K562 (cell line): ENCODE data around the gene USP15. TPM values are rescaled to one million over a fixed set of nuclear protein-coding genes. Genes with fewer than 3 reads are reported as not detected.

ENCODE experiments used
- CHD4 ChIP-seq: fragments of 200-600 bp; sonication (generic); IDR thresholded peaks from 3 replicates; pipeline ENCODE4 v1.6.1; 2012; ENCODE audit warnings: low read depth, mild to moderate bottlenecking, mixed read lengths, low read length, inconsistent platforms; ENCODE audit not compliant: insufficient read depth, insufficient replicate concordance, poor library complexity, severe bottlenecking
- EP400 ChIP-seq: fragments of 450-650 bp; IDR thresholded peaks from 2 replicates; pipeline ENCODE4 v1.6.1; 2017; ENCODE audit warnings: antibody characterized with exemption, mild to moderate bottlenecking, moderate library complexity
- ETS2 ChIP-seq: IDR thresholded peaks from 2 replicates; pipeline ENCODE4 v1.6.1; 2016; ENCODE audit warnings: borderline replicate concordance, missing genetic modification characterization, mild to moderate bottlenecking, moderate library complexity, missing compliant biosample characterization; ENCODE audit not compliant: poor library complexity, severe bottlenecking
- FOXA1 ChIP-seq: fragments of 450-650 bp; IDR thresholded peaks from 2 replicates; pipeline ENCODE4 v1.6.1; 2016; ENCODE audit warnings: mild to moderate bottlenecking, borderline replicate concordance
- FOXM1 ChIP-seq, 2 experiments: fragments of 450-650 bp in 1 of 2; sonication (generic) in 1 of 2; formaldehyde crosslinking in 1 of 2; IDR thresholded peaks; 2 replicates each; pipeline versions ENCODE4 v1.6.1 to v1.9.0; 2017 to 2022; ENCODE audit warnings: low read depth in 2 of 2, mild to moderate bottlenecking in 2 of 2, missing genetic modification reagents in 1 of 2, moderate library complexity in 1 of 2
- HDAC2 ChIP-seq: fragments of 450-650 bp; IDR thresholded peaks from 2 replicates; pipeline ENCODE4 v1.6.1; 2016; ENCODE audit warnings: mild to moderate bottlenecking
- HNRNPLL ChIP-seq: fragments of 200-400 bp; formaldehyde crosslinking; IDR thresholded peaks from 2 replicates; pipeline ENCODE4 v1.6.1; 2017; ENCODE audit warnings: low read length, low read depth, mild to moderate bottlenecking; ENCODE audit not compliant: poor library complexity, severe bottlenecking
- NEUROD1 ChIP-seq: fragments of 150-350 bp; IDR thresholded peaks from 2 replicates; pipeline ENCODE4 v1.6.1; 2014; ENCODE audit warnings: borderline replicate concordance, low read length, low read depth; ENCODE audit not compliant: partially characterized antibody
- NFYB ChIP-seq: IDR thresholded peaks from 2 replicates; pipeline ENCODE4 v1.6.1; 2011; ENCODE audit warnings: mild to moderate bottlenecking, moderate library complexity; ENCODE audit not compliant: insufficient read length; ENCODE audit errors: extremely low read depth
- NR2C2 ChIP-seq, 2 experiments: fragments of 200-800 bp in 1 of 2; sonication (Bioruptor generic) in 1 of 2; sonication (generic) in 1 of 2; formaldehyde crosslinking in 1 of 2; IDR thresholded peaks; 2 replicates each; pipeline versions ENCODE4 v1.6.1 to v1.8.0; 2016 to 2022; ENCODE audit warnings: mild to moderate bottlenecking in 1 of 2, missing compliant biosample characterization in 1 of 2, missing genetic modification characterization in 1 of 2, missing genetic modification reagents in 1 of 2
- SMAD4 ChIP-seq: fragments of 250-450 bp; sonication (Bioruptor Pico); conservative IDR thresholded peaks from 2 replicates; pipeline ENCODE4 v1.8.0; 2021; ENCODE audit warnings: inconsistent platforms, mild to moderate bottlenecking, moderate library complexity
- SMARCB1 ChIP-seq: IDR thresholded peaks from 2 replicates; pipeline ENCODE4 v1.6.1; 2011; ENCODE audit warnings: improper control_type of control experiment, low read depth; ENCODE audit not compliant: insufficient read length
- SNRNP70 ChIP-seq: fragments of 200-400 bp; formaldehyde crosslinking; optimal IDR thresholded peaks from 2 replicates; pipeline ENCODE3; 2017; ENCODE audit warnings: low read depth, low read length
- SP2 ChIP-seq: IDR thresholded peaks from 2 replicates; pipeline ENCODE4 v1.6.1; 2011; ENCODE audit warnings: mild to moderate bottlenecking, low read depth, low read length, moderate library complexity; ENCODE audit not compliant: poor library complexity, severe bottlenecking; ENCODE audit errors: extremely low read depth
- VEZF1 ChIP-seq: fragments of 200-800 bp; sonication (Bioruptor generic); IDR thresholded peaks from 2 replicates; pipeline ENCODE4 v1.6.1; 2017; ENCODE audit warnings: missing genetic modification characterization, missing compliant biosample characterization
- ZNF174 ChIP-seq: fragments of 250-450 bp; sonication (Bioruptor Pico); IDR thresholded peaks from 2 replicates; pipeline ENCODE4 v1.4.0; 2020; ENCODE audit warnings: mild to moderate bottlenecking
- ZNF277 ChIP-seq: fragments of 250-450 bp; sonication (Bioruptor Pico); IDR thresholded peaks from 2 replicates; pipeline ENCODE4 v1.8.0; 2022; ENCODE audit warnings: inconsistent platforms, mild to moderate bottlenecking, moderate library complexity, borderline replicate concordance
- ZNF408 ChIP-seq: fragments of 250-450 bp; sonication (Bioruptor Pico); IDR thresholded peaks from 2 replicates; pipeline ENCODE4 v1.4.0; 2020; ENCODE audit warnings: low read depth, mild to moderate bottlenecking, moderate library complexity
- ZNF41 ChIP-seq: fragments of 250-450 bp; sonication (Bioruptor Pico); conservative IDR thresholded peaks from 2 replicates; pipeline ENCODE4 v1.4.0; 2020; ENCODE audit warnings: mild to moderate bottlenecking
- ZNF589 ChIP-seq: fragments of 200-800 bp; sonication (Bioruptor generic); IDR thresholded peaks from 2 replicates; pipeline ENCODE4 v1.6.1; 2016; ENCODE audit warnings: low read depth, missing genetic modification characterization, missing compliant biosample characterization
- ZNF695 ChIP-seq: fragments of 450-650 bp; formaldehyde crosslinking; IDR thresholded peaks from 2 replicates; pipeline ENCODE4 v1.4.0; 2020; ENCODE audit warnings: mild to moderate bottlenecking, moderate library complexity
- ZNF740 ChIP-seq, 3 experiments: fragments of 200-800 bp in 1 of 3; sonication (Bioruptor generic) in 1 of 3; sonication (generic) in 1 of 3; formaldehyde crosslinking in 1 of 3; IDR thresholded peaks; 2 replicates each; pipeline versions ENCODE4 v1.6.1 to v1.8.0; 2016 to 2022; ENCODE audit warnings: mild to moderate bottlenecking in 2 of 3, missing compliant biosample characterization in 2 of 3, missing genetic modification characterization in 2 of 3, missing genetic modification reagents in 1 of 3
- ZSCAN29 ChIP-seq: fragments of 450-650 bp; IDR thresholded peaks from 2 replicates; pipeline ENCODE4 v1.6.1; 2017
- polyA plus RNA-seq, 8 experiments: library from polyadenylated mRNA; depleted of rRNA in 4 of 8; stranded (reverse) in 5 of 8; unstranded in 3 of 8; fragments of >200 nt; fragmentation: Nextera tagmentation in 2 of 8; fragmentation: Illumina TruSeq in 1 of 8; extraction: Ambion mirVana in 2 of 8; extraction: Trizol in 1 of 8; gene quantifications; 2 replicates each; pipeline versions ENCODE4 v1.2.1 to v1.2.3, GENCODE V29; 2011 to 2014; ENCODE audit warnings: inconsistent platforms in 1 of 8, missing spikeins in 1 of 8
- total RNA-seq, 7 experiments: library from RNA; depleted of rRNA in 6 of 7; stranded (reverse); fragments of >200 nt in 6 of 7; fragmentation: Illumina TruSeq in 2 of 7; extraction: Trizol in 2 of 7; gene quantifications; 2 replicates each; pipeline versions ENCODE4 v1.2.1 to v1.2.3, GENCODE V29; 2011 to 2021; ENCODE audit warnings: low replicate concordance in 1 of 7

USP15 gene
- total and polyA plus RNA-seq, 9 of the 15 experiments (the other 6 are each of a cell fraction or from before 2014, with no cell fraction given) = 140 to 272 (median 182) TPM

GRCh38 chr12:62259993-62260732 lies at the start of gene USP15 (continued):
- TF ChIP-seq ZNF408 = no peak
- TF ChIP-seq CHD4 = no peak
- TF ChIP-seq ZSCAN29 = no peak
- TF ChIP-seq NEUROD1 = peak; percentile 70
- TF ChIP-seq ZNF174 (CRISPR knock-in tag) = no peak
- no peak for TF ChIP-seq ZNF695 (CRISPR knock-in tag)
- peak; percentile 46 for TF ChIP-seq SP2
- TF ChIP-seq SMAD4 (CRISPR knock-in tag) = peak; percentile 65
- peak; percentile 94 for TF ChIP-seq VEZF1 (CRISPR knock-in tag)
- no peak for TF ChIP-seq FOXA1
- TF ChIP-seq SNRNP70 = no peak
- TF ChIP-seq NFYB = no peak
- peak; percentile 83 for TF ChIP-seq EP400
- TF ChIP-seq ZNF589 = 0 out of 2 replicates have a peak, but pooled peaks have one; percentile 29
- TF ChIP-seq SMARCB1 = no peak
- TF ChIP-seq ZNF41 = no peak
- no peak for TF ChIP-seq ETS2 (tag)
- peak; percentile 84 for TF ChIP-seq HNRNPLL
- TF ChIP-seq NR2C2 (CRISPR knock-in tag; IDR thresholded peaks at IDR 0.05) = no peak
- TF ChIP-seq NR2C2 (tag; IDR thresholded peaks at IDR 0.05) = peak; percentile 36; the same call in 1 of the 2 replicates
- TF ChIP-seq ZNF277 (CRISPR knock-in tag) = no peak
- peak; percentile 72; the same call in 1 of the 2 replicates for TF ChIP-seq ZNF740 (CRISPR knock-in tag; IDR thresholded peaks at IDR 0.05)
- TF ChIP-seq ZNF740 (tag; IDR thresholded peaks at IDR 0.05) = no peak
- TF ChIP-seq HDAC2 = no peak
- peak; percentile 85 for TF ChIP-seq FOXM1 (IDR thresholded peaks at IDR 0.05; ENCODE audit: low read depth)
- no peak for TF ChIP-seq FOXM1 (CRISPR knock-in tag; IDR thresholded peaks at IDR 0.05; ENCODE audit: low read depth)
